ENCODE measurements around the gene NT5C1A.

The NT5C1A gene

GRCh38 chr1:39633422-39633821, 38.5 kb downstream of the NT5C1A start:
- no peak for DNase-seq

- no peak for DNase-seq
Observed at GRCh38 chr1:39632682-39633417, 39.1 kb downstream of the NT5C1A start.

DNA sequence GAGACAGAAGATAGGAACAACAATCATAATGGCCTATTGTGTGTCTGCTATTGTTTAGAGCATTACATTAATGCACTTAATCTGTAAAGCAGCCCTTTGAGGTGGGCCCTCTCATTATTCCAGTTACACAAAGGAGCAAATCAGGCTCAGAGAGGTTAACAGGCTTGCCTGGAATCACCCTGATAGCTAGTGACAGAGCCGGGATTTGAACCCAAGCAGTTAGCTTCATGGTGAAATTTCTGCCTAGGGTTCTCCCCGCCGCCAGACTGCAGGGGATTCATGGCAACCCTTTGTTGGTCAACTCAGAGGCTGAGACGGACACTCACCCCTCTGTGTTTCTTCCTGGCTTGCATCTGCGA, 39.6 kb downstream of the NT5C1A start:
- no peak for DNase-seq

DNA sequence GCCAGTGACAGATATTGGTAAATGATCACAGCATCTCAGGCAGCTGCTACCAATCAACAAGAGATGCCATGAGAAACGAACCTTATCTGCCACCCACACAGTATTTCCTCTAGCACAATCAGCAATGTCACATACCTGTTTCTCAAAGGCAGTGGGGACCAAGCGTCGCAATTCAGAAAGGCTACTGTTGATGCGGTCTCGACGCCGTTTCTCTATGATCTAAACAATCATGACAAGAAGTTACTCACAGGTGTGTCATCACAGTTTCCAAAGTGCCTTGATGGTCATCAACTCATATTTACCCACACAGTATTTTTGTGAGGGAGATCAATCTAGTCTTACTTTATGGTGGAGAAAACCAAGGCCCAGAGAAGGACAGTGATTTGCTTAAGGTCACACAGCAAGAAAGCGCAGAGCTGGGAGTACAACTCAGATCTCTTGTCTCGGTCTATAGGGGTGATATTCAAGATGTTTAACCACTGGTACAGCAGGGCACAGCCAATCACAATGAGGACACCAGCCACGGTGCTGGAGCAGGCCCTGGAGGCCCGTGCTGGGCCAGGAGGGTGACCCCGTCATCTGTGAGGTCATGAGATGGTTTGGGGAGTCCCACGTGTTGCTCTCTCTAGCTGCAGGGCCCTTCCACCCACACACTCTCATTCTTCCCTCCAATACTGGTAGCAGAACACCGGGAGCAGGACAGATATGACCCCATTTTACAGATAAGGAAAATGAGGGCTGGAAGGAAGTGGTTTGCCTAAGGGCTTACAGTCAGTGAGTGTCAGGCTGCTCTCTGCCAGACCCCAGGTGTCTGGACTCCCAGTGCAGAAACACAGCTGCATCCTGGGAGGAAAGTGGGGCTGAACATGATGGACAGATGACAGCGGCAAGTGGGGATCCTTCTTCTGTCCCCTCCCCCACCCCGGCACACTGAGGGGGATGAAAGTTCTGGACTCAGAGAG, 40.3 kb downstream of the NT5C1A start:
- no peak for DNase-seq

- no peak for DNase-seq
Observed at GRCh38 chr1:39628807-39629350, 43.0 kb downstream of the NT5C1A start.

DNA sequence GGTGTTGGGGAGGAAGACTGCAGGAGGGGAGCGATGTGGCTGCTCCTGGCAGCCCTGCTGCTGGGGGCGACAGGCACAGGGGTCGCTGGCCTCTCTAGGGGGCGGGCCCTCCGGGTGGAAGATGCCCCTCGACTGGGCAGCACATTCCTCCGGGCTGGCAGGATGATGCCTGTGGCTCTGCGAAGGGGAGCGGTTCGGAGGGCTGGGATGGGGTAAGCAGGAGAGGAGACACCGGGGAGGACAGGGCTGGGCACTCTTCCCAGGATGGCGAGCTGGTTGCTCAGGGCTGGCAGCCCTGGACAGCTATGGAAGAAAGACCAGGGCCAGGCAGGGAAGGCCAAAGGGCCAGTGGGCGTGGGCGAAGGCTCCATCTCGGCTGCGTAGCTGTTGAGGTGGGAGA, 45.3 kb downstream of the NT5C1A start:
- DNase-seq, result no peak

DNA sequence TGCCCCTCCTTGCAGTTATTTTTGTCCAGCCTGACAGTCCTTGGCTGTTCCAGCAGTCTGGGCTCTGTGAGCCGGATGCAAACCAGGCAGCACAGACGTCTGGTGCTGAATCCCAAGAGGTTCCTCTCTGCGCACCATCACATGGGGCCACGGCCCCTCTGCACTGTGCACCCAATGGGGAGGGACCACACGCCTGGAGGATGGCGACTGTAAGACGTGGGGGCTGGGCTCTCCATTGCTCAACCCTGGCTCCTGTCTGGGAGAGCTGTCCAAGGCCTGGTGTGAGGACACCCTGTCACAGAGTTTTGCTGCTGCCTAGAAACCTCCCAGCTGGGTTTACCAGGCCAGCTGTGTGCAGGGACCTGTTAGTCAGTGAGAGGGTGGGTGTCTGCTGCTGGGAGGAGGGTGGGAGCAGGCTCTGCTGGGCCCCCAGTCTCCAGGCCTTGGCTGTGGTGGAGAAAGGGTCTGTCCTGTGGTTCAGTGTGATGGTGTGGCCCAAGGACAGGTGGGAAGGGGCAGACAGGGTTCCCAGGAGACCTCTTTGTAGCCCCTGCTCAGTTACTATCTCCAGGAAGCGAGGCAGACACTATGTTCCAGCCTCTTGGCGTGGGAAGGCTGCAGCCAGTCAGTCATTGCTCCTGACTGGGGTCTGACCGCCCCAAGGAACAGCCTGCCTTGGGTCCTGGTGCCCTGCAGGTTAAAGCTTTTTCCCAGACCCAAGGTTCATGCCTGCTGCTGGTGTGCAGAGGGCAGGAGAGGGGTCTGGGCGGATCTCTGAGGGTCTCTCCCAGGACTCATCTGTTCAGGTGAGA, 46.2 kb downstream of the NT5C1A start:
- DNase-seq, result no peak

DNA sequence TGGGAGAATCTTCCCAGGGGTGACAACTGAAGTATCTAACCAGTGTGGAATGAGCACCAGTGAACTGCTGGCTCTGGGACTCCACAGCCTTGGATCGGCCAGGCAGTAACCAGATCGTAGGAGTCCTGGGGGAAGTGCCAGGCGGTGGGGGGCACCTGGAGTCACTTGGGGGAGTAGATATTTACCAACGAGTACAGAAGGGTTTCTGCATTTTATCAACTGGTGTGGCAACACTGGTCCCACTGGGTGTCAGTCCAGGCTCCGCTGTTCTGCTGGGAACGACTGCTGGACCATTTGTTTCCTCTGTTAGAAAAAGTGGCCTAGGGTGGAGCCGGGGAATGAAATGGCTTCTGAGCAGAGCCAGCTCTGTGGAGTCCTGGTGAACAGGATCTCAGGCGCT, 46.9 kb downstream of the NT5C1A start:
- no peak for DNase-seq

- no peak for DNase-seq
Observed at GRCh38 chr1:39623053-39623452, 48.9 kb downstream of the NT5C1A start.

DNA sequence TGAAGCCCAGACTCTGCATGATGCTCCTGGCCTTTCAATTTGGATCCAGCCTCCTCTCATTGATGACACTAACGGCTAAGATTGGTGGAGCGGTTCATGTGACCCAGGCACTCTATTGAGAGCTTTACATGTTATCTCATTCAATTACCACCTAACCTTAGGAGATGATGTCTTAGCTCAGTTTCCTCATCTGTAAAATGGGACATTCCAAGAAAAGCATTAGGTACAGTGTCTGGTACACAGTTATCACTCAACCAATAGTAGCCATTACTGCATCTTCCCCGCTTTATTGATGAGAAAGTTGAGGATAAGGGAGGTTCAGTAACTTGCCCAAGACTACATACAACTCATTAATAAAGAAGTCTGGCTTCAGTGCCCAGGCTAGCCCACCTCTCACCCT, 49.5 kb downstream of the NT5C1A start:
- DNase-seq, result no peak

- DNase-seq, result no peak
Observed at GRCh38 chr1:39620659-39621165, 51.2 kb downstream of the NT5C1A start.

DNA sequence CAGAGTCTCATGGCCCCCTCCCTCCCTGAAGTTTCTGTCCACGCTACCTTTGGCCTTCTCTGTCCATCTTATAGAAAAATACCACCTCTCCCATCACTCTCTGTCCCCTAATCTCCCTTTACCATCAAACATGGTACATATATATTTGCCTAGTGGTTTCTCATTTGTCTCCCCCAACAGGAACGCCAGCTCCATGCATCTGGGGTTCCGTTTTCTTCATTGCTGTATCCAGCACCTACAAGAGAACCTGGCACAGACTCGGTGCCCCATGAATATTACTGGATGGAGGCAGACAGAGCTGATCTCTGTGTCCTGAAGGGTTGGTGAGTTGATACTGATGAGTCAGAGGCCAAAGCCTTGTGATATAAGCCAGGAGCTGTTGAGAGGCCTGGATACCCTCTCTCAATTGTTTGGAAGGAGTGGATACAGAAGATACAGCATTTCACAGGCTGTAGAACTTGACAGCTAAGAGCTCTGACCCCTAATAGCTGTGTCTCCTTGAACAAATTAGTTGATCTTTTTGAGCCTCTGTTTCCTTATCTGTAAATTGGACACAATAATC, 54.3 kb downstream of the NT5C1A start:
- DNase-seq, result no peak

- DNase-seq, result no peak
Observed at GRCh38 chr1:39615086-39615673, 56.7 kb downstream of the NT5C1A start.

- DNase-seq, result no peak
Observed at GRCh38 chr1:39614488-39614887, 57.4 kb downstream of the NT5C1A start.

DNA sequence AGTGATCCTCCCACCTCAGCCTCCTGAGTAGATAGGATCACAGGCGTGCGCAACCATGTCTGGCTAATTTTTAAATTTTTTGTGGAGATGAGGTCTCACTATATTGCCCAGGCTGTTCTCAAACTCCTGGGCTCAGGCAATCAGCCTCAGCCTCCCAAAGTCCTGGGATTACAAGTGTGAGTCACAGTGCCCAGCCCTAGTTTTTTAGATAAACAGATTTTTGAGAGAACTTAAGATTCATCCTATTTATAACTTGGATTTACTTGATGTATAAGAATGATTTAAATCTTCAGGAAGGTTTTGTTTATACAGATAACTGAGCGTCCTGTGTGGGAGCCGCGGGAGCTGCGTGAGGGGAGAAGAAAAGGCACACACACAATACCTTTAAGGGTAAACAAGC, 58.7 kb downstream of the NT5C1A start:
- no peak for DNase-seq

GRCh38 chr1:39609618-39610331, 62.1 kb downstream of the NT5C1A start:
- peak; percentile 84 for DNase-seq
